Liver (tissue), 9 donors: Measurements from ENCODE around the gene EWSR1. TPM values are rescaled to one million over a fixed set of nuclear protein-coding genes. Genes with fewer than 3 reads are reported as not detected.
A peak's percentile ranks its signal among the peaks of the same experiment; 100 is the strongest.

Experiments used
- DNase-seq: peaks from one replicate; pipeline ENCODE4 v3.0.0-alpha.2; 2017; ENCODE audit warnings: low spot score
- H3K27ac ChIP-seq, 2 donors: one replicate each; pipeline ENCODE4 v1.7.0; 2013; ENCODE audit warnings: inconsistent platforms in 2 of 2, low read length in 2 of 2, control low read depth in 1 of 2, low read depth in 1 of 2, mild to moderate bottlenecking in 1 of 2
- H3K27me3 ChIP-seq, 4 donors: one replicate each; pipeline versions ENCODE4 v1.6.1 to v1.7.0; 2013; ENCODE audit warnings: low read length in 3 of 4, inconsistent platforms in 1 of 4, mild to moderate bottlenecking in 1 of 4, moderate library complexity in 1 of 4; ENCODE audit not compliant: control insufficient read depth in 4 of 4, insufficient read depth in 4 of 4
- H3K36me3 ChIP-seq, 4 donors: one replicate each; pipeline versions ENCODE4 v1.6.1 to v1.7.0; 2013; ENCODE audit warnings: low read length in 3 of 4, mild to moderate bottlenecking in 3 of 4, low read depth in 1 of 4, moderate library complexity in 1 of 4; ENCODE audit not compliant: control insufficient read depth in 4 of 4, insufficient read depth in 3 of 4
- H3K4me1 ChIP-seq, 4 donors: one replicate each; pipeline versions ENCODE4 v1.6.1 to v1.7.0; 2013; ENCODE audit warnings: low read length in 3 of 4, mild to moderate bottlenecking in 3 of 4, moderate library complexity in 1 of 4; ENCODE audit not compliant: control insufficient read depth in 4 of 4, insufficient read depth in 4 of 4
- H3K4me3 ChIP-seq, 3 donors: one replicate each; pipeline versions ENCODE4 v1.6.1 to v1.7.0; 2013; ENCODE audit warnings: low read length in 3 of 3, control low read depth in 1 of 3, low read depth in 1 of 3, mild to moderate bottlenecking in 1 of 3
- H3K9ac ChIP-seq, 2 donors: one replicate each; pipeline ENCODE4 v1.7.0; 2013; ENCODE audit warnings: low read length in 2 of 2, mild to moderate bottlenecking in 2 of 2, moderate library complexity in 2 of 2, control low read depth in 1 of 2, low read depth in 1 of 2
- H3K9me3 ChIP-seq, 4 donors: one replicate each; pipeline versions ENCODE4 v1.6.1 to v1.7.0; 2013; ENCODE audit warnings: low read length in 3 of 4; ENCODE audit not compliant: control insufficient read depth in 4 of 4
- EGR1 ChIP-seq, 2 donors: IDR thresholded peaks; 2 replicates each; pipeline ENCODE4 v1.6.1; 2016 to 2018; ENCODE audit warnings: antibody characterized with exemption in 2 of 2, low read depth in 2 of 2
- FOXA1 ChIP-seq: IDR thresholded peaks from 2 replicates; pipeline ENCODE4 v1.6.1; 2016; ENCODE audit warnings: antibody characterized with exemption
- FOXA2 ChIP-seq: IDR thresholded peaks from 2 replicates; pipeline ENCODE4 v1.6.1; 2016; ENCODE audit warnings: antibody characterized with exemption
- GABPA ChIP-seq, 2 donors: IDR thresholded peaks in 1 of 2; conservative IDR thresholded peaks in 1 of 2; 2 replicates each; pipeline ENCODE4 v1.6.1; 2016; ENCODE audit warnings: antibody characterized with exemption in 2 of 2, mild to moderate bottlenecking in 1 of 2, moderate library complexity in 1 of 2
- HNF4G ChIP-seq: IDR thresholded peaks from 2 replicates; pipeline ENCODE4 v1.6.1; 2016; ENCODE audit warnings: antibody characterized with exemption
- JUND ChIP-seq, 2 donors: IDR thresholded peaks; 2 replicates each; pipeline ENCODE4 v1.6.1; 2016; ENCODE audit warnings: antibody characterized with exemption in 2 of 2
- NR2F2 ChIP-seq: IDR thresholded peaks from 2 replicates; pipeline ENCODE4 v1.6.1; 2016; ENCODE audit warnings: antibody characterized with exemption
- RAD21 ChIP-seq, 2 donors: IDR thresholded peaks; 2 replicates each; pipeline ENCODE4 v1.6.1; 2016; ENCODE audit warnings: antibody characterized with exemption in 2 of 2, mild to moderate bottlenecking in 2 of 2
- RXRA ChIP-seq, 2 donors: IDR thresholded peaks; 2 replicates each; pipeline ENCODE4 v1.6.1; 2017 to 2018; ENCODE audit warnings: antibody characterized with exemption in 2 of 2, mild to moderate bottlenecking in 1 of 2
- SP1 ChIP-seq: IDR thresholded peaks from 2 replicates; pipeline ENCODE4 v1.6.1; 2018; ENCODE audit warnings: antibody characterized with exemption, mild to moderate bottlenecking
- TAF1 ChIP-seq: conservative IDR thresholded peaks from 2 replicates; pipeline ENCODE4 v1.6.1; 2016; ENCODE audit warnings: antibody characterized with exemption, mild to moderate bottlenecking
- YY1 ChIP-seq: IDR thresholded peaks from 2 replicates; pipeline ENCODE4 v1.6.1; 2016; ENCODE audit warnings: antibody characterized with exemption, mild to moderate bottlenecking
- ZBTB33 ChIP-seq: IDR thresholded peaks from 2 replicates; pipeline ENCODE4 v1.6.1; 2016; ENCODE audit warnings: antibody characterized with exemption
- WGBS: extraction: QIAGEN DNeasy Blood & Tissue Kit; methylation state at CpG from one replicate; pipeline ENCODE4 v1.1.7; 2013; 5-methylcytosine and 5-hydroxymethylcytosine counted together
- polyA plus RNA-seq, 2 donors: library from polyadenylated mRNA; stranded (reverse) in 1 of 2; unstranded in 1 of 2; fragments of 200-250 nt in 1 of 2; fragments of >200 nt in 1 of 2; fragmentation: Nextera tagmentation in 1 of 2; extraction: Ambion mirVana in 1 of 2; gene quantifications; one replicate each; pipeline versions ENCODE4 v1.2.1 to v1.2.3, GENCODE V29; 2013 to 2015
- total RNA-seq, 2 donors: library from RNA; depleted of rRNA; stranded (reverse); fragments of >200 nt; gene quantifications; one replicate each; pipeline ENCODE4 v1.2.3, GENCODE V29; 2014
- TF ChIP-seq, protein P1 (sequence below): IDR thresholded peaks from 2 replicates; pipeline ENCODE4 v1.6.1; 2016; ENCODE audit warnings: antibody characterized with exemption, mild to moderate bottlenecking
- TF ChIP-seq, protein P2 (sequence below): IDR thresholded peaks from 2 replicates; pipeline ENCODE4 v1.6.1; 2016; ENCODE audit warnings: antibody characterized with exemption
- donor health status: healthy.
- donor health status: healthy.
- donor health status: healthy.
- donor health status: healthy.
- donor health status: healthy.

EWSR1 gene
- total and polyA plus RNA-seq, 4 donors = 64.8 to 134 (median 78.3) TPM

- no peaks in the 10 kb centered on the region for H3K36me3 ChIP-seq
- no peaks in the 10 kb centered on the region for H3K27me3 ChIP-seq
- peak overlapping the region in 1 of 2 donors; percentile 68 for H3K9ac ChIP-seq
- DNase-seq = no peak
- peaks cover 19 to 55% (median 28%) of the 10 kb centered on the region in 4 donors for H3K4me1 ChIP-seq
- H3K9me3 ChIP-seq = no peaks in the 10 kb centered on the region
- TF ChIP-seq RAD21 (IDR thresholded peaks at IDR 0.05) = no peak
- TF ChIP-seq TAF1 = no peak
- TF ChIP-seq ZBTB33 = no peak
- no peak for TF ChIP-seq GABPA (IDR thresholded peaks at IDR 0.05 in 1 of 2, conservative IDR thresholded peaks at IDR 0.05 in 1 of 2)
- no peak for TF ChIP-seq NR2F2
- TF ChIP-seq FOXA1 = no peak
- no peak for TF ChIP-seq EGR1 (IDR thresholded peaks at IDR 0.05; ENCODE audit: low read depth in 2 of 2)
- TF ChIP-seq FOXA2 = no peak
- TF ChIP-seq YY1 = no peak
- TF ChIP-seq JUND (IDR thresholded peaks at IDR 0.05) = no peak
- TF ChIP-seq, protein P1, sequence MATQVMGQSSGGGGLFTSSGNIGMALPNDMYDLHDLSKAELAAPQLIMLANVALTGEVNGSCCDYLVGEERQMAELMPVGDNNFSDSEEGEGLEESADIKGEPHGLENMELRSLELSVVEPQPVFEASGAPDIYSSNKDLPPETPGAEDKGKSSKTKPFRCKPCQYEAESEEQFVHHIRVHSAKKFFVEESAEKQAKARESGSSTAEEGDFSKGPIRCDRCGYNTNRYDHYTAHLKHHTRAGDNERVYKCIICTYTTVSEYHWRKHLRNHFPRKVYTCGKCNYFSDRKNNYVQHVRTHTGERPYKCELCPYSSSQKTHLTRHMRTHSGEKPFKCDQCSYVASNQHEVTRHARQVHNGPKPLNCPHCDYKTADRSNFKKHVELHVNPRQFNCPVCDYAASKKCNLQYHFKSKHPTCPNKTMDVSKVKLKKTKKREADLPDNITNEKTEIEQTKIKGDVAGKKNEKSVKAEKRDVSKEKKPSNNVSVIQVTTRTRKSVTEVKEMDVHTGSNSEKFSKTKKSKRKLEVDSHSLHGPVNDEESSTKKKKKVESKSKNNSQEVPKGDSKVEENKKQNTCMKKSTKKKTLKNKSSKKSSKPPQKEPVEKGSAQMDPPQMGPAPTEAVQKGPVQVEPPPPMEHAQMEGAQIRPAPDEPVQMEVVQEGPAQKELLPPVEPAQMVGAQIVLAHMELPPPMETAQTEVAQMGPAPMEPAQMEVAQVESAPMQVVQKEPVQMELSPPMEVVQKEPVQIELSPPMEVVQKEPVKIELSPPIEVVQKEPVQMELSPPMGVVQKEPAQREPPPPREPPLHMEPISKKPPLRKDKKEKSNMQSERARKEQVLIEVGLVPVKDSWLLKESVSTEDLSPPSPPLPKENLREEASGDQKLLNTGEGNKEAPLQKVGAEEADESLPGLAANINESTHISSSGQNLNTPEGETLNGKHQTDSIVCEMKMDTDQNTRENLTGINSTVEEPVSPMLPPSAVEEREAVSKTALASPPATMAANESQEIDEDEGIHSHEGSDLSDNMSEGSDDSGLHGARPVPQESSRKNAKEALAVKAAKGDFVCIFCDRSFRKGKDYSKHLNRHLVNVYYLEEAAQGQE = no peak
- TF ChIP-seq, protein P2, sequence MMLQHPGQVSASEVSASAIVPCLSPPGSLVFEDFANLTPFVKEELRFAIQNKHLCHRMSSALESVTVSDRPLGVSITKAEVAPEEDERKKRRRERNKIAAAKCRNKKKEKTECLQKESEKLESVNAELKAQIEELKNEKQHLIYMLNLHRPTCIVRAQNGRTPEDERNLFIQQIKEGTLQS = no peak
- no peak for TF ChIP-seq SP1
- TF ChIP-seq HNF4G = no peak
- TF ChIP-seq RXRA (IDR thresholded peaks at IDR 0.05) = no peak
- H3K27ac ChIP-seq = no peak overlapping the region
- H3K4me3 ChIP-seq = peak overlapping the region; percentile 47 to 89 (median 75)
- WGBS = 77% methylated on average over 20 of the region's 20 CpGs
These were observed 39.6 kb downstream of the EWSR1 start for GRCh38 chr22:29307596-29308147.

DNA sequence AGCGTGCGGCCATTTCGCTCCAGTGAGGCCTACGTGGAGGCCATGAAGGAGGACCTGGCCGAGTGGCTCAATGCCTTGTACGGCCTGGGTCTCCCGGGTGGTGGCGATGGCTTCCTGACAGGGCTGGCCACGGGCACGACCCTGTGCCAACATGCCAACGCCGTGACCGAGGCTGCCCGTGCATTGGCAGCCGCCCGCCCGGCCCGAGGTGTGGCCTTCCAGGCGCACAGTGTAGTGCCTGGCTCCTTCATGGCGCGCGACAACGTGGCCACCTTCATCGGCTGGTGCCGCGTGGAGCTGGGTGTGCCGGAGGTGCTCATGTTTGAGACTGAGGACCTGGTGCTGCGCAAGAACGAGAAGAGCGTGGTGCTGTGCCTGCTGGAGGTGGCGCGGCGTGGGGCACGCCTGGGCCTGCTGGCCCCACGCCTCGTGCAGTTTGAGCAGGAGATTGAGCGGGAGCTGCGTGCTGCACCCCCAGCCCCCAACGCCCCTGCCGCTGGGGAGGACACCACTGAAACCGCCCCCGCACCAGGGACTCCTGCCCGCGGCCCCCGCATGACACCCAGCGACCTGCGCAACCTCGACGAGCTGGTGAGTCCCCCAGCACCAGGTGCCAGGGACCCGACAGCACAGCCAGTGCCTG lies 40.2 kb downstream of the EWSR1 start:
- H3K9me3 ChIP-seq = no peaks in the 10 kb centered on the region
- no peak overlapping the region for H3K27ac ChIP-seq
- WGBS = 87% methylated on average over 50 of the region's 50 CpGs
- H3K4me1 ChIP-seq = peaks cover 14 to 49% (median 24%) of the 10 kb centered on the region in 4 donors
- DNase-seq = no peak
- no peak overlapping the region for H3K9ac ChIP-seq
- no peak for TF ChIP-seq JUND (IDR thresholded peaks at IDR 0.05)
- TF ChIP-seq, protein P1 = no peak
- no peaks in the 10 kb centered on the region for H3K36me3 ChIP-seq
- peak overlapping the region in 1 of 3 donors; percentile 89 for H3K4me3 ChIP-seq
- no peaks in the 10 kb centered on the region for H3K27me3 ChIP-seq
